ENCODE measurements around the gene PKIB. TPM values are rescaled to one million over a fixed set of nuclear protein-coding genes. Genes with fewer than 3 reads are reported as not detected.

Gene PKIB
- total RNA-seq, 4 donors from 2014 or later, result 0.26 to 6.7 (median 3.2) TPM

- 2 to 4% methylated on average over 11 to 21 of the region's 42 CpGs for WGBS, 2 donors
- H3K27ac ChIP-seq, result peak overlapping the region in 2 of 4 donors; percentile 7 to 54
- TF ChIP-seq CTCF (IDR thresholded peaks at IDR 0.05) (no peak), POLR2A (IDR thresholded peaks at IDR 0.05) (no peak)
- peaks cover 0 to 43% (median 0%) of the 10 kb centered on the region in 4 donors for H3K27me3 ChIP-seq
- no peaks in the 10 kb centered on the region for H3K36me3 ChIP-seq
- no peak for DNase-seq
- H3K4me3 ChIP-seq, result peak overlapping the region; percentile 33 to 70 (median 58)
- peaks cover 6 to 23% (median 17%) of the 10 kb centered on the region in 3 donors for H3K4me1 ChIP-seq
- intact Hi-C loops (cut with DNase I), result no loop called here
- no peaks in the 10 kb centered on the region for H3K9me3 ChIP-seq
These were observed 668 bp downstream of the PKIB start for GRCh38 chr6:122610690-122611455.

GRCh38 chr6:122612838-122613237 is 2.6 kb downstream of the PKIB start:
- intact Hi-C loops (cut with DNase I), result no loop called here
- Histone ChIP-seq H3K4me3 (no peak overlapping the region), H3K4me1 (peaks cover 6 to 23% (median 17%) of the 10 kb centered on the region in 3 donors), H3K36me3 (no peaks in the 10 kb centered on the region), H3K9me3 (no peaks in the 10 kb centered on the region), H3K27me3 (peaks cover 0 to 43% (median 0%) of the 10 kb centered on the region in 4 donors), H3K27ac (no peak overlapping the region)
- 56 to 80% methylated on average over 3 of the region's 3 CpGs for WGBS, 2 donors
- no peak for DNase-seq
- TF ChIP-seq POLR2A (IDR thresholded peaks at IDR 0.05), result no peak
- TF ChIP-seq CTCF (IDR thresholded peaks at IDR 0.05), result no peak

- no peaks in the 10 kb centered on the region for H3K36me3 ChIP-seq
- TF ChIP-seq POLR2A (IDR thresholded peaks at IDR 0.05), result no peak
- TF ChIP-seq CTCF (IDR thresholded peaks at IDR 0.05), result no peak
- no peaks in the 10 kb centered on the region for H3K9me3 ChIP-seq
- intact Hi-C loops (cut with DNase I), result no loop called here
- DNase-seq, result no peak
- WGBS, 2 donors, result 24 to 44% methylated on average over 1 of the region's 1 CpG
- H3K27ac ChIP-seq, result no peak overlapping the region
- peaks cover 6 to 23% (median 17%) of the 10 kb centered on the region in 3 donors for H3K4me1 ChIP-seq
- H3K27me3 ChIP-seq, result peaks cover 0 to 43% (median 0%) of the 10 kb centered on the region in 4 donors
- no peak overlapping the region for H3K4me3 ChIP-seq
These were observed 4.1 kb downstream of the PKIB start for GRCh38 chr6:122614303-122614702.

- intact Hi-C loops (cut with DNase I), result no loop called here
- no peak for DNase-seq
- 70 to 86% methylated on average over 2 of the region's 2 CpGs for WGBS, 2 donors
- H3K4me1 ChIP-seq, result peaks cover 6 to 13% (median 11%) of the 10 kb centered on the region in 3 donors
- peaks cover 0 to 39% (median 0%) of the 10 kb centered on the region in 4 donors for H3K27me3 ChIP-seq
- H3K36me3 ChIP-seq, result no peaks in the 10 kb centered on the region
- no peak overlapping the region for H3K4me3 ChIP-seq
- TF ChIP-seq POLR2A (IDR thresholded peaks at IDR 0.05) (no peak), CTCF (IDR thresholded peaks at IDR 0.05) (no peak)
- no peak overlapping the region for H3K27ac ChIP-seq
- H3K9me3 ChIP-seq, result no peaks in the 10 kb centered on the region
These were observed 5.2 kb downstream of the PKIB start for GRCh38 chr6:122615409-122615808.

- no peak overlapping the region for H3K4me3 ChIP-seq
- H3K27me3 ChIP-seq, result peaks cover 0 to 27% (median 0%) of the 10 kb centered on the region in 4 donors
- 61 to 73% methylated on average over 3 of the region's 3 CpGs for WGBS, 2 donors
- H3K27ac ChIP-seq, result no peak overlapping the region
- intact Hi-C loops (cut with DNase I), result no loop called here
- no peak for DNase-seq
- no peak for TF ChIP-seq POLR2A (IDR thresholded peaks at IDR 0.05)
- no peak for TF ChIP-seq CTCF (IDR thresholded peaks at IDR 0.05)
- H3K9me3 ChIP-seq, result no peaks in the 10 kb centered on the region
- no peaks in the 10 kb centered on the region for H3K36me3 ChIP-seq
- no peaks in the 10 kb centered on the region for H3K4me1 ChIP-seq
These were observed 6.7 kb downstream of the PKIB start for GRCh38 chr6:122616877-122617276.

Measured in esophagus squamous epithelium (tissue), 5 donors.